Activated CD4-positive, alpha-beta T cell treated with anti-CD3 and anti-CD28 coated beads, Interleukin-2, Interleukin-4, amounts not matched to agents 100 ng/mL and 50 ng/mL, durations not matched to agents 16 hours and 8 hours (primary cell): ENCODE results near the gene VAT1L.

ENCODE experiments used
- DNase-seq: peaks from one replicate; pipeline ENCODE4 v3.0.0-alpha.2; 2020; ENCODE audit warnings: low spot score

Gene VAT1L

DNA sequence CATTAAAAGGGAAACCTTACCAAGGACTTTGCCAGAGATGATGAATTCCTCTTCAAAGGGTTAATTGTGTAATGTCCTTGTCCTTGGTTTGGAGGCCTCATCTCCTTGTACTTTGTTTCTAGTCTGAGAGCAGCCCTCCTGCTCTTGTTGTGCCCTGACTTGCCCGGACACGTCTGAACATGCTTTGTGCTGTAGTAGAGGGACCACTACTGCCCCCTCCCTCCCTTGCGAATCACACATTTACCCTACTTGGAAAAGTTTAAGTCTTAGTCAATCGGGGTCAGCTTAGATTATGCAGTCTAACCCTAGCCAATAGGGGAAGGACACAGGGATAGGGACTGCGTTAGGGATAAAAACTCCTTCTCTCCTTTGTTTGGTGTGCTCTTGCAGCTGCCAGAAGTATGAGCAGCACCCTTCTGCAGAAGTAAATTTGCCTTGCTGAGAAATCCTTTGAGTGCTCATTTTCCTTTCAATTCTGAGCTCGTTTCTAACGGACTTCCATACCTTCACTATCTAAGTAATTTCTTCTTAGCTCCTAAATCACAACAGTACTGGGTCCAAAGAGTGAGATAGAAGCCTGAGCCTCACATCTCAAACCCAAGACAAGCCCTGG, 207.6 kb downstream of the VAT1L start:
- DNase-seq: no peak

DNA sequence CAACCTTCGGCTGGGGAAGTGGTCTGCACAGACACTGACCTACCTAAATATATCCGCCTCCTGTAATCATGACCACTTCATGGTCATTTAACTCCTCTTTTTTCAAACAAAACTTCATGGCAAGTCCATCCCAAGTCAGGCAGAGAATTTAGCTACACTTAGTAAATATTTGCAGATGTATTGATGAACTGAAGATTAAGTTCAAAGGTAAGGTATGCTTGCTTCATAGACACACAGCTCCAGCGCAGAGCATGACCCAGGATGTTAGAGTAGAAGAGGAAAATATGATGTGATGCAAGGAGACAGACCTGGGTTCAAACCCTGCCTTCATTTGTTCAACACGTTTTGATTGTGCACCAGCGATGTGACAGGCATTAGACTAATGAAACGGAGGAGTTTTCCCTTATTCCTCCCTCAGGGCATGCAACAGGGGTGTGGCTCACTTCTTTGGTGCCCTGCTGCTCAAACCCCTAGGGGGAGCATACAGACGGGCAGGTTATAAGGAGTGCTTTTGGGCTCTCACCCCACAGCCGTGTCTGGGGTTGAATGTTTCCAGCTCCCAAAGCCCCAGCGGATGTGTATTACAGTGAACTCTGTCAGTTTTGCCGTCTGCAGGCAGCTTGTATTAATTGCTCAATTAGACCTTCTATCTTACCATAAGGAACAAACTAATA, 210.1 kb downstream of the VAT1L start:
- no peak for DNase-seq

GRCh38 chr16:78001451-78002025, 213.2 kb downstream of the VAT1L start:
- DNase-seq: no peak

DNA sequence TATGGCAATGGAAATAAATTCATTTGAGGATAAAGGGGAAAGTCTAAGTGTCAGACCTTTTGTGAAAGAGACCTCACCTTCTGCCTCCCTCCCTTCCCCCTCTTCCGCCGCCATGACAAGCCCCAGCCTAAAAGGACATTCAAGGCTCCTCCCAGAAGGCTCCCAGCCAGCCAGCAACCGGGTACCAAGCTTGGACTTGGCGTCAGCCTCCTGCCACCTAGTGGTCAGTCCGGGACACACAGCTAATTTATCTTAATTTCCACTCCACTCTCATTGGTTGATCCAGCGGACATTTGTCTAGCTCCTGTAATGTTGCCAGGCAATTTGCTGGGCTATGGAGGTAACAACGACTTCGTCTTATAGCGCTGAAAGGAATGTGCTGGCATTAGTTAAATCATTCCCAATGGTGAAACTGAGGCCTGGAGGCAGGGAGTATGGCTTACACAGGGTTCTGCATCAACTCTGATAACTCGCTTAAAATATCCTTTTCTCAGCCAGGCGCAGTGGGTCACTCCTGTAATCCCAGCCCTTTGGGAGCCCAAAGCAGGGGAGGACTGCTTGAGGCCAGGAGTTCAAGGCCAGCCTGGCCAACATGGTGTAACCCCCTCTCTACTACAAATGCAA, 214.7 kb downstream of the VAT1L start:
- peak; percentile 86 for DNase-seq

DNA sequence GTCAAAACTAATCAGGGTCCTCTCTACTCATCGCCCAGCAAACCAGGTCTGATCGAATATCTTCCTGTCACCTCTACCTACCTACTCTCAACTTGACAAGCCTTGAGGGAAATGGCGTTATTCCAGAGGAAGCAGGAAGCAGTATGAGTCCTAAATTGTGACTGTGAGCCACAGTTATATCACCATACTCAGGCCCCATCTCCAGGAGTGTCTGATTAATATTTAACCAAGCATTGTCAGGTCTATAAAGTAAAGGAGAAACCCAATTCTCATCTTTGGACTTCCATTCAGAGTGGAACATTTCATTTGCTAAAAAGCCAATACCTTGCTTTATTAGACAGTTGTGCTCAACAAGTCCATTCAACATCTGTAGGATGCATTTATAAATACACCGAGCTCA, 216.2 kb downstream of the VAT1L start:
- DNase-seq: no peak

DNA sequence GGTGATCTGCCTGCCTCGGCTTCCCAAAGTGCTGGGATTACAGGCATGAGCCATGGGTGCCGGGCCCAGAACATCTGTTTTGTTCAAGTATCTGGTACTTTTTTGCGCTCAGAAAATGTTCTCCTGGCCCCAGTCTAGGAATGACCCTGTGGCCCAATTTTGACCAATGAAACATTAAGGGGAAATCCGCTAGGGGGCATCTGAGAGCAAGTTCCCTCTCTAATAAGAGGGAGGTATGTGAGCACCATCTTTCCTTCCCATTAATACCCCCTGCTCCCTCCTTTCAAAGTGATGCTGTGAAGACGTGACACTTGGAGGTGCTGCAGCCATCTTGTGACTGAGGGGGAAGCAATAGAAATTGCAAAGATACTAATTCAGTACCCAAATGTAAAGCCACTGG, 217.5 kb downstream of the VAT1L start:
- peak; percentile 16 for DNase-seq

DNA sequence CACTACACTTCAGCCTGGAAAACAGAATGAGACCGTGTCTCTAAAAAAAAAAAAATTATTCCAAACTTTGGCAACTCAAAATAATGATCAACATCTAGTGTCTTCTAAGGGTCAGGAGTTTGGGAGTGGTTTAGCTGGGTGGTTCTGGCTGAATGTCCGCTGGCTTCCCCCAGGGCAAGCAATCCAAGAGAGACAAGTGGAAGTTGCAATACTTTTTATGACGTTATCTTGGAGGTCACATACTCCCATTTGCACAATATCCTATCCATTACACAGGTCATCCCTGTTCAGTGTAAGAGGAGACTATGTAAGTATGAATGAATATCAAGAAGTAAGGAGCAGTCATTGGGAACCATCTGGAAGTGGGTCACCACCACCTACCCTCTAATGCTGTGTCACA, 218.8 kb downstream of the VAT1L start:
- DNase-seq: no peak

DNA sequence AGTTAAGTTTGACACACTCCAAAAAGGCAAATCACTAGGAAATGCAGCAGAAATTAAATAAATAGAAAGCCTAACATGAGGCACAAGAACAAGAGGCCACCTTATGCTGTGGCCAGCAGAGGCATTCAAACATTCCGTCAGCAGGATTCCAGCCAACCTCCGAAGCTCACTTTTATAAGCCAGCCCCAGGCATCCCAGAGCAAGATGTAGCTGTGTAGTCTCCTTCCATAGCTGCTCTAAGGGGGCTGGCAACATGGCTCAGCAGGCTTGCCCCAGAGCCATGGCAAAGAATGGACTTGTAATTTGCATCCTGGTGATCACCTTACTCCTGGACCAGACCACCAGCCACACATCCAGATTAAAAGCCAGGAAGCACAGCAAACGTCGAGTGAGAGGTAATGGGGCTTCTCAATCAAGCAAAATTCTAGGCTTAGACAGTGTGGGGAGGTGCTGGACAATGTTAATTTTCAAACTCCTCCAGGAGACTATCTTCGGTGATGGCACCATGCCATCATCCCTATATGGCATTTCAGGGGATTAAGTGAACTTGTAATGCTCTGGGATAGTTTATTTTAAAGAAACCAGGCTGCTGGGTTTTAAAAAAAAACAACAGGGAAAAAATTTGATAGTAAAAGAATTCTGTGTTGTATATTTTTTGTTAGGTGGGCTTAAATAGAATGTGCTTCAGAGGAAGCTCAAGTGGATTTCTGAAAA, 234.1 kb downstream of the VAT1L start, which contains the start of gene CLEC3A:
Gene CLEC3A, plus strand, starts transcription at position 202 of the 714 bp plus-strand sequence. Its CDS starts 79 bp downstream, at position 281.
- DNase-seq: no peak

DNA sequence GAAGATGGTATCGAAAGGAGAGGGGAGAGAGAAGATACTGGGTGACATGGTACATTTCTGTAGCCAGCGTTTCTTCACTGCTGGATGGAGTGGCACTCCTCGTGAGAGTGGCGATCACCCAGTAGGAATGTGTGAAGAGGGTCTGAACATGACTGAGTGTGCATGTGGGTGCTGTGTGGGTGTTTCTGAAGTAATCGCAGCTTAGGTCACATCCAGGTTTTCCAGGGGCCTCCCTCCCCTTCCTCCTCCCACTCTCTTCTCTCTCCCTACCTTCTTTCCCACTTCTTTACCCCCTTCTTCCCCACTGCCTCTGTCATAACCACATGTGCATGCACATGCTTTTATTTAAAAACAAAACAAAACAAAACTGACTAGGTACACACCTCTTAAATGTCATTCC, 235.8 kb downstream of the VAT1L start:
- no peak for DNase-seq

- DNase-seq: no peak
Measured at GRCh38 chr16:78025631-78026030, 237.3 kb downstream of the VAT1L start.

DNA sequence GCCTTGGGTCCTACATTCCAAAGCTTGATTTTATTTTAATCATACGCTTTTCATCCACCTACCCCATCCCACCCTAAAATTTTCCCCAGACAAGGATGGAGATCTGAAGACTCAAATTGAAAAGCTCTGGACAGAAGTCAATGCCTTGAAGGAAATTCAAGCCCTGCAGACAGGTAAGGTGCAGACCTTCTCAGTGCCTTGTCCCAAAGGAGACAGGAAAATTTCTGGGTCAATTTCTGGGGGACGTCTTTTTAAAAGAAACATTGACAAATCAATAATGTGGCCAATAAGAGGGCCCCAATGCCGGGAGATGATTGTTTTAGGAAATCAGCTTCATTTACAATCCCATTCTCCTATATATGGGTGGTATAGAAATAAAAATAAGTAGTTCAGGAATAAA, 239.7 kb downstream of the VAT1L start:
- DNase-seq: no peak
